Activated gamma-delta T cell treated with Interleukin-2 at 50 U/mL for 16 hours (primary cell): ENCODE results near the gene KIF3A.

ENCODE experiments used
- DNase-seq: peaks from one replicate; pipeline ENCODE4 v3.0.0-alpha.2; 2020

The KIF3A gene

DNA sequence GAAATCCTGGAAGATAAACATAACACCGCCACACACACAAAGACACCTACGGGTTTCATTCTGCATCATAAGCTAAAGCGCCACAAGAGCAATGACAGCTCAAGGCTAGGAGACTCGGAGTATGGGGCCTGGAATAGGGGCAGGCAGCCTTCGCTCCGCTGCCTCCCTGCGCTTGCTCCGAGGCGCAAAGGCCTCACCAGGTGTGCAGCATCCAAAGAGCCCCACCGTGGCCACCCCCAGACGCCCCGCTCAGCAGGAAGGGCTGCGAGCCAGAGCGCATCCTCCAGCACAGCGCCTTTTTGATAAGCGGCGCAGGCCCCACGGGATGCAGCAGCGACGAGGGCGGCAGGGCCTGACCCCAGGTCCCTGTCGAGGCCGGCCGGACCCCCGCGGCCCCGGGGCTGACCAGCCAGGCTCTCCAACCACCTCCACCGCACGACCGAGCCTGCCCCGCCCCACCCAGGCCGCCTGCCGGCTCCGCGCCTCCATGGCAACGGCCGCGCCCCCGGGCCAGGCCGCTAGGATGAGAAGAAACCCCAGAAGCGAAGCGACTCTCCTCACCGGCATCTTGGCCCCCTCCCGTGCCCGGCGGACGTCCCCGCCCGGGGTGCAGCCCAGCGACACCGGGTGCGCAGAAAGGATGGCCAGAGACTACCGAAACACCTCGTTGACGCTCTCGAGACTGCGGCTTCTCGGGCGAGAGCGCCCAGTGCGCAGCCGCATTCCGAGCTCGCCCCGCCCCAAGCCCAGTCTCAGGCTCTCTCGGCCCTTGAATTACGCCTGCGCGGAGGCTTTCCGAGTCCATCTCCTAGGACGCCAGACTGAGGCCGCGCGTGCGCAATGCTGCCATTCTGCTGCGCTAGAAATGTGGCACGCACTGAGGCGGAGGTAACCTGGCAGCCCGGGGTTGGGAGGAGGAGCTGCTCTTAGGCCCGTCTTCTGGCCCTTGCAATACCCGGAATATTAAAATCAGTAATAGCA lies at the start of gene KIF3A:
Gene KIF3A (minus strand): TSS at position 694 of the 981 bp plus-strand sequence. CDS start 127 bp downstream, at position 567.
- DNase-seq, result peak; percentile 98

DNA sequence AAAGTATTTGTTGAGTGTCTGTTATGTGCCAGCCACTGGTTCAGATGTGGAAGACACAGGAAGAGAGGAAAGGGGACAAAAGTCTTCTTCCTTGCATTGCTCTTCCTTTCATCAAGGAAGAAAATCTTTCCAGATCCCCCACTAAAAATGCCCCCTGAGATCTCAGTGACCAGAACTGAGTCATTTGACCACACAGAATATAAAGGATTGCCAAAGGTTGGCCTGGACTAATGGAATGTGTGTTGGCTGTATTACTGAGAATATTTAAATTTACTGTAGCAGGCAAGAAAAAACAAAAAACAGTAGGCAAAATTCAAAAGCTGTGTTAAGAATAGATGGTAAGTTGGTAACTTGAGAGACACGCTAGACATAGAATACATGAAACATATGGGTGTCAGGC lies 49.7 kb upstream of the KIF3A start:
- no peak for DNase-seq

DNA sequence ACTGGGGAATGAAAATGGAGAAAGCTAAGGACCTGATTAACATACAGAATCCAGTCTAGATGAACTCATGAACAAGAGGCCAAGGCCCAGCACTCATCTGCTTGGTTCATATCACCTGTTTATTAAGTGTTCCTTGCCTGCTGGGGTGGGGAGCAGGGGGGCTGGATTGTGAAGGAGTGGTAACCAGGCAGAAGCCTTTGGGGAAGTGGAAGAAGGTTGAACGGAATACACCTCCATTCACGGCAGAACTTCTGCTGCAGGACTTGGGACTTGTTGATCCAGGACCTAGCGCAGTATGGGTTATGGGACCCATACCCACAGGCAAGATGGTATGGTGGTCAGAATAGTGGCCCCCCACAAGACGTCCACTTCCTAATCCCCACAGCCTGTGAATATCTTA lies 48.5 kb upstream of the KIF3A start:
- no peak for DNase-seq

- no peak for DNase-seq
These were observed 48.0 kb upstream of the KIF3A start for GRCh38 chr5:132785365-132785764.

DNA sequence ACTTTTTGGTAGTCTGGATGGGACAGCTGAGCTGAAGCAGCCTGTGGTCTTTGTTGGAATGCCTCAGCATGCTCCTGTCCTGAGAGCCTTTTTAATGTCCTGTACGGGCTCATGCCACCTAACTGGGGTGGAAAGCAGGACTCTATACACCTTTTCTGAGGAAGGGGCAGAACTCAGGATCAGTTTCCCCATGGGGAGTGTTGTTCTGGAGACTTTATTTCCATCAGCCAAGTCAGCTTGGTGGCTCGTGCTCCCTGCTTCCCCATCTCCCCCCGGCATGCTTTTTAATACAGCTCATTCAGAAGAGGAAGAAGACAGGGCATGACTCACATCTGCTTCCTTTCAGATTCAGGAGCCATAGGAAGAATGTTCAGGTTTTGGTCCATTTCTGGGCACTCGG lies 44.8 kb upstream of the KIF3A start:
- DNase-seq, result no peak

- no peak for DNase-seq
These were observed 43.7 kb upstream of the KIF3A start for GRCh38 chr5:132781029-132781428.

- DNase-seq, result no peak
These were observed 43.2 kb upstream of the KIF3A start for GRCh38 chr5:132780577-132780976.

DNA sequence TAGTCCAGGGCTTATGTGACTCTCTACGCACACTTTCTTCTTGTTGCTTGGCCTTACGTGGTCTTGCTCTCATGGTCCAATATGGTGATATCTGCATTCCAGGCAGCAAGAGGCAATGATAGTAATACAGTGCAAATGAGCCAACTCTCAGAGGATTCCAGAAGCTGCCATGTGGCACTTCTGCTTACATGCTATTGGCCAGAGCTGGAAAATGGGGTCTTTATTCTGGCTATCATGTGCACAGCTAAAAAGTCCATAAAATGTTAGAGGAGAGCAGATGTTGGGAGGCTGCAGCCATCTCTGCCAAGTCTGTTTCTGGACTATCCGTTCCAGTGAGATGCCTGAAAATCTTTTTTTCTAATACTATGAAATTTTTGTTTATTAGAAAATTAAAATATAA lies 42.6 kb upstream of the KIF3A start:
- DNase-seq, result no peak

DNA sequence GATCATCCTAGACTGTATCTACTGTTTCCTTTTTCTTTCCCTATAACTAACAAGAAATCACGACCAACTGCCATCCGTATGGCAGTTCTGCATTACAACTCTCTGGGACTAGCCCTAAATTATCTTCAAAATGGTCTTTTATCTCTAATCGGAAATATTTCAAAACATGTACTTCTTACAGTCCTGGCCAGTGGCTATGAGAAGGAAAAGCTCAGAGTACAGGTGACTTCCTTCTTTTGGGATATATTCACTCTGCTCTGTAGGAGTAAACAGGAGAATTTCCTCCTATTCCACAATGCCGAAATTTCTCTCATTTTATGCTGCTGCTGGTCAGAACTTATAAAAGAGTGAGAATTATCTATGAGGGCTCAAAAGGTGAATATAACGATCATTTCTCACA lies 41.5 kb upstream of the KIF3A start:
- DNase-seq, result no peak

DNA sequence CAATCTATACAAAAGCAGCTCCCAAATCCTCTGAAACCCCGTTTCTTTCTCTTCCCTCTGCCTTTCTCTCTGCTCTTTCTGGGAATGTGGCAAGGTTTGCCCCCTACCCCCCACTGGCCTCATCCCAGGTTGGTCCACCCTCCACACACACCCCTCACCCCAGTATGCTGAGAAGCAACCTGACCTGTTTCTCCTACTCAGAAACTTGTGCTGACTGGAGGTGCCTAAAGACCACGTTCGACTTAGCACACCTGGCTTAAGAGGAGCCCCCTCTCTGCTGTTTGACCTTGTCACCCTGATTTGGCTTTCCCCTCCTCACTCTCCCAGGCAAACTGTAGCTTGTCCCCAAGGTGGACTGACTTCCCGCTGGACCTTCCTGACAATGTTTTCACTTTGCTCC lies 40.8 kb upstream of the KIF3A start:
- DNase-seq, result no peak

- peak; percentile 12 for DNase-seq
These were observed 40.1 kb upstream of the KIF3A start, which contains the start of gene SEPTIN8 for GRCh38 chr5:132777209-132778069. Gene SEPTIN8, minus strand, starts transcription at chr5:132777239. Its CDS starts 102 bp downstream, at chr5:132777137.

DNA sequence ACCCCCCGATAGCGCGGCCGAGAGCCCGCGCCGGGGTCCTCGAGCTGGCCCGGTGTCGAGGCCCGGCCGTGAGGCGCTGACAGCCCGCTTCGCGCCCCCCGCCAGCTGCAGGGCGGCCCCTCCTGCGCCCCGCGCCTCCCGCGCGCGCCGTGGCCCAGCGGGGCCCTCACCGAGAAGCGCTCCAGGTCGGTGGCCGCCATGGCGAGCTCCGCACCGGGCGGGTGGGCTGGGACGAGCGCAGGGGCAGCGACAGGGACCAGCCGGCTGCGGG lies 39.5 kb upstream of the KIF3A start:
- DNase-seq, result no peak

- DNase-seq, result no peak
These were observed 39.0 kb upstream of the KIF3A start for GRCh38 chr5:132776131-132776937.

DNA sequence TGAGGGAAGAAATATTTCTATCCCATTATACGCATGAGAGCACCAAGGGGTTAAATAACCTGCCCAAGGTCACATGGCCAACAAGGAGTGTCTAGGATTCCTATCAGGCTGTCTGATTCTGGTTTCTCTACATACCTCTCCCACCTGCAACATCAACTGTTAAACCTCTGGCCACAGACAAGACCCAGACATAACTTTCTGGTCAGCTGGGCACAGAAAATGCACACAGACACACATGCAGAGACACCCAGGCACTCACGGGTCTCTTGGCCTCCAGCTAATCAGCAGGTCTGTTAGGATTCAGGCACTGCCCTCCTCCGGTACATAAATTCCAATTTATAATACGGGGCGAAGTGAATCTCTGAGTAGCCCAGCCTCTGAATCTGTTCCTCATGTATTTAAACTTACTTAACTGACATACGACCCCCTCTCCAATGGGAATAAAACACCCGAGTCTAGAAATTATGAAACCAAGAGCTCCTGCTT lies 38.2 kb upstream of the KIF3A start:
- DNase-seq, result no peak

DNA sequence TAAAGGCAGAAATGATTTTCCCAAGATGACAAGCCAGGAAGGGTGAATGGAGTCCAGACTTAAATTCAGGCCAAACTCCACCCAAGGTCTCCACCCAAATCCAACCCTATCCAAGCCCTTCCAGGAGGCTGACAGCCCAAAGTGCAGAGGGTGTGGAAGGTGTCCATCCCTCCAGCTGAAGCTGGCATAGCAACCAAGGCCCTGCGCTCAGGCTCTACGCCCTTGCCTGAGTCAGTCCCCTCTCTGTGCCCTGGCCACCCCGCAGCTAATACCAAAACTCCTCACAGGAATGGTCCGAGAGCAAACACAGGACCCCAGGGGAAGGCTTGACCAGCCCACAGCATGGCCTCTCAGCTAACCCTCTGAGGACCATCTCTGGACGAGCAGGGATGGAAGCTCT lies 37.5 kb upstream of the KIF3A start:
- DNase-seq, result no peak

DNA sequence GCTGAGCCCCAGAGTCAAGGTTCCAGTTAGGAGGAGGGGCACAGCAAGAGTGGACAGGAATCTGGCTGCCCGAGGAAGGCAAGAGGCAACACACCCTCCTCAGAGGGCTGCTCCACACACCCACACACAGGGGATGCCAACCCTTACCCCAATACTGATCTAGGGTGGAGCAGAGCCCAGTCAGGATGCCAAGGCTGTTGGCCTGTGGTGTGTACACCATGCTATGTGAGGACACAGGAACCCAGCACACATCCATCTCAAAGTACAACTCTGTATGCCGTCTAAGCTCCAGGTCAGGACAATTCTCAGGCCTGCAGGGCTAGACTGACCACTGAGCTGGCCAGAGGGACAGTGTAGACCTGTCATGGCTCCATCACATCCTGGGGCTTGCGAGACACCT lies 37.1 kb upstream of the KIF3A start:
- DNase-seq, result no peak

- no peak for DNase-seq
These were observed 36.4 kb upstream of the KIF3A start for GRCh38 chr5:132773601-132774355.

DNA sequence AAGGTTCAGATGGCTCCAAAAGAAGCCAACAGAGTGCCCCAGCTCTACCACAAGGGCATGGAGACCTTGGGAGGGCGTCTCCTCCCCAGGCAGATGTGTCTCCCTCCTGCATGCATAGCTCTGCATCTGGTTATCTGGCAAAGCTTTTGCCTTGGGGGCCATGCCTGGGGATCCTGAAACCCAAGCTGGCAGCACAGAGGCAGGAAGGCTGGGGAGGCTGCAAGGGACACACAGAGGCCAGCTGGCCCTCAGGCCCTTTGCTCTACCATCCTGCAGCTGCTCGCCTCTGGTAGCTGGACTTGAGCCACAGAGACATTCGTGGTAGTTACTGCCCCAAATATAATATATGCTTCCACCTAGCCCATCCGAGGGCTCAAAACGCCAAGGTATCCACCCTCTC lies 35.8 kb upstream of the KIF3A start:
- no peak for DNase-seq

DNA sequence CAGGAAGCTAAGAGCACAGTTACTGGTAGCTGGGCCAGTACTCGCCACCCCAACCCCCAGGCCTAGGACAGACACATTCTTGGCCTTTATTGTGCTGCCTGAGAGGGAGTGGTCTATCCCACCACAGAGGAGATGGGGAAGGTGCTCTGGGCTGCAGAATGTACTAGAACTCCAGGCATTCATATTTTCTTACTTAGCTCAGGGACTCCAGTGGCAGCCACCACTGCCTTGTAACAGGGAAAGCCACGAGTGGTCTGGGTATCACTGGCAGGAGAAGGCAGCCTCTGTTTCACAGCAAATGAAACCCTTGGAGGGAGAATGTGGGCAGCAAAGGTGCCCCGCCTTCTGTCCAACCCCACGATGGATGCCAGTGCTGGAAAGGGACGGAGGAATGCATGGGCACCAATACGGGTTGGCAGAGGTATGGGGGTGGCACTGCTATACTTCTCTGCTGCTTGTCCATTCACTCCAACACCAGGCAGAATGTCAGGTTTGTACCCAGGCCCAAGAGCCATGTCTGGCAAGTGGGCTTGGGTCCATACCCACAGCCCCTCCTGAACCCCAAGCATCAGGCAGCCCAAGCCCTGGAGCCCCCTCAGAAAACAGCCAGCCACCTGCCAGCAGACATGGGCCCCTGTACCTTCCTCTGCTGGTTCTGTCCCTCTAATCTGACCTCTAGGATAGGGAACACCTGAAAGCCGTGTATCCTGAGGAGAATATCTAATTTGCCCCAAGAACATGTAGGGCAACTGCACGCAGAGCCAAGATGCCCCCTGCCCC lies 35.1 kb upstream of the KIF3A start:
- DNase-seq, result no peak

- DNase-seq, result no peak
These were observed 34.2 kb upstream of the KIF3A start for GRCh38 chr5:132771503-132771998.
